Endodermal cell (in vitro differentiated cells): ENCODE results near the gene DGLUCY. TPM values are rescaled to one million over a fixed set of nuclear protein-coding genes. Genes with fewer than 3 reads are reported as not detected.
A peak's percentile ranks its signal among the peaks of the same experiment; 100 is the strongest.

Source experiments
- DNase-seq: peaks from one replicate; pipeline ENCODE4 v3.0.0-alpha.2; 2017
- H3K27ac ChIP-seq: 2 replicates; pipeline ENCODE4 v1.5.1; 2013; ENCODE audit warnings: mild to moderate bottlenecking, low read depth, low read length, moderate library complexity
- H3K27me3 ChIP-seq: 2 replicates; pipeline ENCODE4 v1.6.1; 2013; ENCODE audit warnings: mild to moderate bottlenecking, low read length, moderate library complexity; ENCODE audit not compliant: insufficient read depth, control insufficient read depth, poor library complexity, severe bottlenecking
- H3K36me3 ChIP-seq: 2 replicates; pipeline ENCODE4 v1.7.0; 2013; ENCODE audit warnings: mild to moderate bottlenecking, low read length, moderate library complexity; ENCODE audit not compliant: control insufficient read depth, insufficient read depth
- H3K4me1 ChIP-seq: one replicate; pipeline ENCODE4 v1.7.0; 2013; ENCODE audit warnings: low read length; ENCODE audit not compliant: control insufficient read depth, insufficient read depth
- H3K4me3 ChIP-seq: 2 replicates; pipeline ENCODE4 v1.5.1; 2013; ENCODE audit warnings: mild to moderate bottlenecking, low read length, moderate library complexity
- H3K9ac ChIP-seq: 2 replicates; pipeline ENCODE4 v1.6.1; 2013; ENCODE audit warnings: mild to moderate bottlenecking, low read length, moderate library complexity; ENCODE audit not compliant: poor library complexity, severe bottlenecking; ENCODE audit errors: extremely low read depth
- H3K9me3 ChIP-seq: 2 replicates; pipeline ENCODE4 v1.6.1; 2013; ENCODE audit warnings: mild to moderate bottlenecking, low read length, moderate library complexity; ENCODE audit not compliant: control insufficient read depth
- H3K27ac Mint-ChIP-seq: 2 replicates; pipeline ENCODE4 v1.8.0; 2020; ENCODE audit warnings: mixed read lengths
- H3K27me3 Mint-ChIP-seq: 2 replicates; pipeline ENCODE4 v1.8.0; 2021; ENCODE audit warnings: mild to moderate bottlenecking, mixed read lengths; ENCODE audit not compliant: insufficient read depth
- H3K36me3 Mint-ChIP-seq: 2 replicates; pipeline ENCODE4 v1.8.0; 2020; ENCODE audit warnings: low read depth, mixed read lengths
- H3K4me1 Mint-ChIP-seq: 2 replicates; pipeline ENCODE4 v1.8.0; 2020; ENCODE audit warnings: mixed read lengths
- H3K4me3 Mint-ChIP-seq: 2 replicates; pipeline ENCODE4 v1.8.0; 2020; ENCODE audit warnings: mild to moderate bottlenecking, moderate library complexity, mixed read lengths
- H3K9me3 Mint-ChIP-seq: 2 replicates; pipeline ENCODE4 v1.8.0; 2020; ENCODE audit warnings: mild to moderate bottlenecking, mixed read lengths
- CTCF ChIP-seq: fragments of 200-600 bp; sonication (generic); conservative IDR thresholded peaks from 2 replicates; pipeline ENCODE4 v1.5.0; 2021; ENCODE audit warnings: antibody characterized with exemption, mild to moderate bottlenecking
- WGBS, 2 experiments: methylation state at CpG; one replicate each; pipeline versions ENCODE4 v1.1.5 to v1.1.7; 2013; ENCODE audit warnings: missing lambda C conversion rate in 2 of 2, mixed read lengths in 1 of 2; ENCODE audit not compliant: insufficient coverage in 1 of 2, insufficient read length in 1 of 2; 5-methylcytosine and 5-hydroxymethylcytosine counted together
- total RNA-seq, 2 donors: library from RNA; stranded (reverse); fragmentation: NEBNext Ultra II Directional in 1 of 2; extraction: Animal tissue kit (Norgen Biotek cat#: 25700) in 1 of 2; gene quantifications; 2 replicates in 1 of 2; 3 replicates in 1 of 2; pipeline ENCODE4 v1.2.1, GENCODE V29; 2021

DGLUCY gene
- total RNA-seq, 2 donors from 2014 or later: 26.7 to 33.9 TPM

- TF ChIP-seq CTCF: no peak
- Histone ChIP-seq H3K27ac (no peak overlapping the region), H3K36me3 (no peaks in the 10 kb centered on the region), H3K9ac (peak overlapping the region; percentile 2), H3K4me1 (no peaks in the 10 kb centered on the region), H3K4me3 (no peak overlapping the region), H3K27me3 (no peaks in the 10 kb centered on the region), H3K9me3 (no peaks in the 10 kb centered on the region)
- no peak for DNase-seq
- Mint-ChIP-seq H3K9me3 (no peaks in the 10 kb centered on the region), H3K27me3 (no peaks in the 10 kb centered on the region), H3K27ac (peak overlapping the region; percentile 22), H3K36me3 (peaks cover 2% of the 10 kb centered on the region), H3K4me1 (peaks cover 22% of the 10 kb centered on the region), H3K4me3 (no peak overlapping the region)
Measured at GRCh38 chr14:91139776-91140175, 25.9 kb downstream of the DGLUCY start.

- DNase-seq: peak; percentile 83
- peak; percentile 83 for TF ChIP-seq CTCF
- peak overlapping the region; percentile 40 for H3K27ac Mint-ChIP-seq
Measured at GRCh38 chr14:91140672-91141071, 26.8 kb downstream of the DGLUCY start.

GRCh38 chr14:91142214-91142668 is 28.4 kb downstream of the DGLUCY start:
- no peaks in the 10 kb centered on the region for H3K36me3 ChIP-seq
- H3K4me1 Mint-ChIP-seq: peaks cover 22% of the 10 kb centered on the region
- no peaks in the 10 kb centered on the region for H3K9me3 Mint-ChIP-seq
- no peak overlapping the region for H3K4me3 ChIP-seq
- no peak overlapping the region for H3K4me3 Mint-ChIP-seq
- no peaks in the 10 kb centered on the region for H3K4me1 ChIP-seq
- TF ChIP-seq CTCF: no peak
- peaks cover 6% of the 10 kb centered on the region for H3K36me3 Mint-ChIP-seq
- no peak for DNase-seq
- no peaks in the 10 kb centered on the region for H3K9me3 ChIP-seq
- no peaks in the 10 kb centered on the region for H3K27me3 Mint-ChIP-seq
- H3K9ac ChIP-seq: no peak overlapping the region
- H3K27ac ChIP-seq: no peak overlapping the region
- no peaks in the 10 kb centered on the region for H3K27me3 ChIP-seq
- 100% methylated on average over 1 of the region's 1 CpG; no CpG with 5 or more reads in 1 of the 2 experiments for WGBS, 2 experiments
- H3K27ac Mint-ChIP-seq: no peak overlapping the region

More at GRCh38 chr14:91140672-91141071, 26.8 kb downstream of the DGLUCY start:
- Histone ChIP-seq H3K9ac (no peak overlapping the region), H3K9me3 (no peaks in the 10 kb centered on the region), H3K36me3 (no peaks in the 10 kb centered on the region), H3K4me3 (no peak overlapping the region), H3K27ac (no peak overlapping the region), H3K27me3 (no peaks in the 10 kb centered on the region), H3K4me1 (no peaks in the 10 kb centered on the region)
- Mint-ChIP-seq H3K4me1 (peaks cover 22% of the 10 kb centered on the region), H3K36me3 (peaks cover 5% of the 10 kb centered on the region), H3K9me3 (no peaks in the 10 kb centered on the region), H3K27me3 (no peaks in the 10 kb centered on the region), H3K4me3 (no peak overlapping the region)
- 43 to 82% methylated on average over 1 to 3 of the region's 3 CpGs for WGBS, 2 experiments
